Ovary (tissue), 9 donors: ENCODE measurements around the gene GPR15. TPM values are rescaled to one million over a fixed set of nuclear protein-coding genes. Genes with fewer than 3 reads are reported as not detected.

Experiments
- DNase-seq, 5 donors: peaks; one replicate each; pipeline ENCODE4 v3.0.0-alpha.2; 2019 to 2020
- H3K27ac ChIP-seq, 2 donors: fragments of 200-600 bp; one replicate each; pipeline versions ENCODE4 v1.5.1 to v1.8.0; 2019 to 2022
- H3K27me3 ChIP-seq: fragments of 200-600 bp; one replicate; pipeline ENCODE4 v1.8.0; 2022
- H3K36me3 ChIP-seq: fragments of 200-600 bp; sonication (generic); one replicate; pipeline ENCODE4 v1.5.1; 2019
- H3K4me1 ChIP-seq: one replicate; pipeline ENCODE4 v1.8.1; 2013; ENCODE audit warnings: mild to moderate bottlenecking, moderate library complexity; ENCODE audit not compliant: insufficient read depth
- H3K4me3 ChIP-seq: fragments of 200-600 bp; sonication (generic); one replicate; pipeline ENCODE4 v1.5.1; 2017
- H3K9me3 ChIP-seq, 2 donors: fragments of 200-600 bp in 1 of 2; sonication (generic) in 1 of 2; one replicate each; pipeline versions ENCODE4 v1.5.1 to v1.8.1; 2013 to 2019; ENCODE audit warnings: mild to moderate bottlenecking in 1 of 2, moderate library complexity in 1 of 2
- EP300 ChIP-seq: sonication (generic); formaldehyde crosslinking; IDR thresholded peaks from one replicate; pipeline ENCODE4 v1.6.1; 2017; ENCODE audit warnings: antibody characterized with exemption
- POLR2A ChIP-seq: fragments of 450-650 bp; IDR thresholded peaks from one replicate; pipeline ENCODE4 v1.6.1; 2017; ENCODE audit warnings: antibody characterized with exemption, mild to moderate bottlenecking, moderate library complexity
- WGBS, 3 donors: extraction: QIAGEN DNeasy Blood & Tissue Kit in 1 of 3; methylation state at CpG; one replicate each; pipeline versions ENCODE4 v1.1.5 to v1.1.7; 2013 to 2017; 5-methylcytosine and 5-hydroxymethylcytosine counted together
- intact Hi-C, 4 donors: fragments of 100-400 bp; cut with DNase I; formaldehyde crosslinking; loops; one replicate each; pipeline versions ENCODE4 v1.11.0 to v1.15.1; 2022 to 2023
- polyA plus RNA-seq, 2 donors: library from polyadenylated mRNA; stranded (reverse); fragments of 200-250 nt in 1 of 2; fragments of 350-450 nt in 1 of 2; fragmentation: Illumina TruSeq in 1 of 2; extraction: RNeasy Lipid Tissue Mini Kit (QIAGEN cat#74804) in 1 of 2; gene quantifications; one replicate each; pipeline ENCODE4 v1.2.3, GENCODE V29; 2013 to 2014
- total RNA-seq, 7 donors: library from RNA; depleted of rRNA in 2 of 7; stranded (reverse); fragments of >200 nt in 2 of 7; fragmentation: NEBNext Ultra II Directional in 3 of 7; extraction: Animal tissue kit (Norgen Biotek cat#: 25700) in 3 of 7; gene quantifications; one replicate each; pipeline versions ENCODE4 v1.1.0 to v1.2.4, GENCODE V29; 2016 to 2023
- TF ChIP-seq, protein P1 (sequence below), 3 donors: fragments of 450-650 bp in 2 of 3; fragments of 200-600 bp in 1 of 3; IDR thresholded peaks; one replicate each; pipeline versions ENCODE4 v1.5.1 to v1.8.0; 2016 to 2022; ENCODE audit warnings: antibody characterized with exemption in 3 of 3, mild to moderate bottlenecking in 1 of 3
- donor health status: DM: no; HTN: no; CAD: no; lungs with moderate emphysema.
- donor health status: DM: no; HTN: no; CAD: no.
- donor health status: Bipolar disorder and iron deficiency.
- donor health status: DM: yes; HTN: yes; CAD: no.
- donor health status: DM: no; HTN: no; CAD: no.
- donor health status: DM: yes; HTN: yes; CAD: no.

Gene GPR15
- total and polyA plus RNA-seq, 9 donors: 0.23 TPM; not detected in 8

DNA sequence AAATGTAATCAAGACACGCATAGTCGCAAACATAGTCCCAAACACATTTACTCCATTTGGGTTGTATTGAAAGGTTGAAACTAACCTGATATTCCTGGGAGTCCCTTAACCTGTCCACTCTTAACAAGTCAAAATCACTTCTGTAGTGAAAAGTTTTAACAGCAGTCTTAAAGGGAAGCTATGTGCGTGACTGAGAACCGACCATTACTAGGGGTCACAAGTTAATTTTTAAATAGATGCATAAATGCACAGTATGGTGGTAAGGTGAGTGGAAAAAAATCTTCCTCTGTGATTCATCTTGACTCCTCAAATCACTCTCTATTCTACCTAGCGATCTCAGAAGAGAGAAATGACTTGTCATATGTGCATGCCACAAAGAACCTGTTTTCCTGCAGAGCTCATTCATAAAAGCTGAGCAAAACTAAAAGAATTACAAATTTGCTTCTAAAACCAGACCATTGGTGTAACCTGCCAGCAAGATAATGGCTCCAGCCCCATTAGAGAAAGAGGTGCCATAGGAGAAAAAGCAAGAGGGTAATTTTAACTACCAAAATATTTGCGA is 4.8 kb downstream of the GPR15 start:
- Histone ChIP-seq H3K4me3 (no peak overlapping the region), H3K27me3 (no peaks in the 10 kb centered on the region), H3K36me3 (no peaks in the 10 kb centered on the region), H3K9me3 (no peaks in the 10 kb centered on the region), H3K27ac (no peak overlapping the region), H3K4me1 (no peaks in the 10 kb centered on the region)
- TF ChIP-seq EP300: no peak
- intact Hi-C loops: no loop called here
- DNase-seq: no peak
- WGBS, 3 donors: 89 to 91% (median 91%) methylated on average over 6 of the region's 6 CpGs

DNA sequence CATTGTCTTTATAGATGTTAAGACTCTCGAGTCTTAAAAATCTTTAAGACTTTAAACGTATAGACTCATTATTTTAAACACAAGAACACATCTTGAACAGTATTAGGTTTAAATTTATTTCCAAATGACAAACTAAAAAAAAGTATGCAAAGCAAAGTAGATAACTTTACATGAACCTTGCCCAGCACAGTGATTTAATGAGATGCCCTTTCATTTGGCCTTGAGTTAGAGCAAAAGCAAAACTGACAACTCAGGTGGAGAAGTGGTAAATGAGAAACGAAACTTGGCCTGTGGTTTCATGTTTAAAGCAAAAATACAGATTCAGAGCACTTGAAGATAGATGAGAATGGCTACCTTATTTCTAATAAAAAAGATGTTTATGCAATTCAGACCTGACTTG is 8.6 kb downstream of the GPR15 start:
- Histone ChIP-seq H3K9me3 (no peaks in the 10 kb centered on the region), H3K36me3 (no peaks in the 10 kb centered on the region), H3K27ac (no peak overlapping the region), H3K4me1 (no peaks in the 10 kb centered on the region), H3K27me3 (no peaks in the 10 kb centered on the region), H3K4me3 (no peak overlapping the region)
- intact Hi-C loops: no loop called here
- no peak for TF ChIP-seq POLR2A
- TF ChIP-seq EP300: no peak
- WGBS, 3 donors: 50 to 65% (median 62%) methylated on average over 3 of the region's 3 CpGs
- no peak for DNase-seq

DNA sequence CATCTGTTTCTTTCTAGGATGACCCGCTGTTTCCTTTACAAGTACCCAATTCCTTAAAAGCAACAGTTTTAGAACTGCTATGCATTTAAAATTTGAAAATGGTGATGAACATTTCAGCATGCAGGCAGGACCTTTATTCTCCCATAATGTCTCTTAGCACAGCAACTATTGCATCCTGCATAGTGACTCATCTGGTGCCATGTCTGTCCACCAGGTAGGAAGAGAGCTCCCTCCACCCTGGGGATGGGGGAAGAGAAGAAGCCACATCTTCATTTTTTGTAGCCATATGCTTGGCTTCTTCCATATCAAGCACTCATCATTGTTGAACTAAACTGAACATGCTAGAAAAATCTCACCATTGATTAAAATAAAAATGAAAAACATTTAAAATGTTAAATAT is 9.9 kb downstream of the GPR15 start:
- Histone ChIP-seq H3K27ac (no peak overlapping the region), H3K4me1 (no peaks in the 10 kb centered on the region), H3K36me3 (no peaks in the 10 kb centered on the region), H3K4me3 (no peak overlapping the region), H3K27me3 (no peaks in the 10 kb centered on the region), H3K9me3 (no peaks in the 10 kb centered on the region)
- DNase-seq: no peak
- intact Hi-C loops: no loop called here
- TF ChIP-seq, protein P1, sequence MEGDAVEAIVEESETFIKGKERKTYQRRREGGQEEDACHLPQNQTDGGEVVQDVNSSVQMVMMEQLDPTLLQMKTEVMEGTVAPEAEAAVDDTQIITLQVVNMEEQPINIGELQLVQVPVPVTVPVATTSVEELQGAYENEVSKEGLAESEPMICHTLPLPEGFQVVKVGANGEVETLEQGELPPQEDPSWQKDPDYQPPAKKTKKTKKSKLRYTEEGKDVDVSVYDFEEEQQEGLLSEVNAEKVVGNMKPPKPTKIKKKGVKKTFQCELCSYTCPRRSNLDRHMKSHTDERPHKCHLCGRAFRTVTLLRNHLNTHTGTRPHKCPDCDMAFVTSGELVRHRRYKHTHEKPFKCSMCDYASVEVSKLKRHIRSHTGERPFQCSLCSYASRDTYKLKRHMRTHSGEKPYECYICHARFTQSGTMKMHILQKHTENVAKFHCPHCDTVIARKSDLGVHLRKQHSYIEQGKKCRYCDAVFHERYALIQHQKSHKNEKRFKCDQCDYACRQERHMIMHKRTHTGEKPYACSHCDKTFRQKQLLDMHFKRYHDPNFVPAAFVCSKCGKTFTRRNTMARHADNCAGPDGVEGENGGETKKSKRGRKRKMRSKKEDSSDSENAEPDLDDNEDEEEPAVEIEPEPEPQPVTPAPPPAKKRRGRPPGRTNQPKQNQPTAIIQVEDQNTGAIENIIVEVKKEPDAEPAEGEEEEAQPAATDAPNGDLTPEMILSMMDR (IDR thresholded peaks at IDR 0.05): no peak
- TF ChIP-seq POLR2A: no peak
- no peak for TF ChIP-seq EP300
- WGBS, 3 donors: 81 to 95% (median 92%) methylated on average over 1 of the region's 1 CpG

DNA sequence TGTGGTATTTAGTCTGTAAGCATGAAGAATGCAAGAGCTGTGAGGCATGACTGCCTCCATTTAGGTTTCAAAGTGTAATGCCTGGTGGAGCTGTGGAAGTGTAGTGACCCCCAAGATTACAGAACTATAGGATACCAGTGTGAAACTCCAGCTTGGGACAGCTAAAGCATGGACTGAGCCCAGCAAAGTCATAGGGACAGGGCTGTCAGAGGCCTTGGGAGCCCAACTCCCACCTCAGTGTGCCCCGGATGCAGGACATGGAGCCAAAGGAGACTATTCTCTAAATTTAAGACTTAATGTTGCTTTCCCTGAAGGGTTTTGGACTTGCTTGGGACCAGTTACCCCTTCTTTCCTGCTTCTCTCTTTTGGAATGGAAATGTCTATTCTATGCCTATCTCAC is 10.8 kb downstream of the GPR15 start:
- WGBS, 3 donors: 87 to 98% (median 89%) methylated on average over 1 of the region's 1 CpG
- Histone ChIP-seq H3K4me1 (no peaks in the 10 kb centered on the region), H3K9me3 (no peaks in the 10 kb centered on the region), H3K4me3 (no peak overlapping the region), H3K36me3 (no peaks in the 10 kb centered on the region), H3K27ac (no peak overlapping the region), H3K27me3 (no peaks in the 10 kb centered on the region)
- DNase-seq: no peak
- TF ChIP-seq POLR2A (no peak), EP300 (no peak)
- TF ChIP-seq, protein P1 (IDR thresholded peaks at IDR 0.05): no peak
- intact Hi-C loops: no loop called here

DNA sequence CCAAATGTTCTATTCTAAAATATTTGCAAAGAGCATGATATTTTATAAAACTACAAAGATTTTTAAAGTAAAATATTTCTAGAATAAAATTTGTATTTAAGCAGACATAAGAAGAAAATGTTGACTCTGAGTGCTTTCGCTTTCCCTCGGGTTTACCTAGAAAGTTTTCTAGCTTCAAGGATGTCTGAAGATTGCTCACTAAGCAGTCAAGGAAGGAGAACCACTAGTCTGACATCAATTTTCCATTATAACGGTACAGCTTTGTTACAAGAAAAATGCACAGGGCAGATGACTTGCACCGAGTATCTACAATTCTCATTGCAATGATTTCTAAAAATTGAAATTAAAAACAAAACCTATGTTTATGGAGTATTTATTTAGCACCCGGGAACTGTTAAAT is 14.2 kb downstream of the GPR15 start:
- no peaks in the 10 kb centered on the region for H3K9me3 ChIP-seq
- no peak overlapping the region for H3K27ac ChIP-seq
- H3K36me3 ChIP-seq: no peaks in the 10 kb centered on the region
- TF ChIP-seq POLR2A (no peak), EP300 (no peak)
- TF ChIP-seq, protein P1 (IDR thresholded peaks at IDR 0.05): no peak
- H3K27me3 ChIP-seq: no peaks in the 10 kb centered on the region
- 61 to 73% (median 62%) methylated on average over 5 of the region's 5 CpGs for WGBS, 3 donors
- no peak for DNase-seq
- no peak overlapping the region for H3K4me3 ChIP-seq
- H3K4me1 ChIP-seq: no peaks in the 10 kb centered on the region
- intact Hi-C loops: no loop called here
